NCI-H2107 (cell line): ENCODE measurements around the gene MYLK.

Experiments
- DNase-seq: peaks from one replicate; lab custom pipeline; 2025; lab: John Stamatoyannopoulos, UW

The MYLK gene

DNA sequence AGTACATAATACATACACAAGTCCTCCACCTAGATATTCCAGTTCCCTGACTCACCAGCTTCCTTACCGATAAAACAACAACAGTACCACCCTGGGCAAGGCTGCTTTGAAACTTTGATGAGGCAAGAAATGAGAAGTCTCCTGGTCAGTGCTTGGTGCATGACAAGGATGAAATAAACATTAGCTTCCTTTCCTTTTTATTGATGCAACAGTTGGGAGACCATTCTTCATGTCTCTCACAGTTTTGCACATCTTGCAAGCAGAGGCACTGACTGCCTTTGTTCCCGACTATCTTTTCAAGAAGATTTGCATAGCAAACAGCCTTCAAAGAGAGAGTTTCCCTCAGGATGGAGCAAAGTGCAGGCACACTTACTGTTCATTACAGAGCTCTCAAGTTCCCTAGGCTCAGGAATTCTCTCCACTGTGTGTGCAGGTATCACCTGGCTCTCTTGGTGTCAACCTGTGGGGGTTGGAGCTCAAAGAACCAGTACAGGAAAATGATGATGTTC is 65.2 kb downstream of the MYLK start:
- DNase-seq: no peak

GRCh38 chr3:123818324-123818920 is 65.7 kb downstream of the MYLK start:
- DNase-seq: no peak

GRCh38 chr3:123817413-123817812 is 66.7 kb downstream of the MYLK start:
- no peak for DNase-seq

- no peak for DNase-seq
Measured at GRCh38 chr3:123816673-123817207, 67.4 kb downstream of the MYLK start.

- DNase-seq: no peak
Measured at GRCh38 chr3:123815981-123816380, 68.2 kb downstream of the MYLK start.

DNA sequence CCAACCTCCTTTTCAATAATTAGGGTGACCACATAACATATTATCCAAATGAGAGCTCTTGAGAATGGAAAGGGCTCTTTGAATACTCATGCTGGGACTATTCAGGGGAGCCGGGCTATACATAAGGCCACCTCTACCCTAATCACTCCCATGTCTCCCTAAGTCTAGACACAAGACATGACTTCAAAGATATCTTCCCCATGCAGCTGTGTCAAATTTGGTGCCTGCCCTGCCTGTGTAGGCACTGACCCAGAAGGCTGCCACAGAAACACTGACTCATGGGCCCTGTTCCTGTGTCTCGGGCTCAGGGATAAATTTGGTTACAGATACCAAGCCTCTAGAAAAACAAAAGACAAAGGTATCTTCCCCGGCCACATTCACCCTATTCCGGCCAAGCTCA is 70.3 kb downstream of the MYLK start:
- no peak for DNase-seq

DNA sequence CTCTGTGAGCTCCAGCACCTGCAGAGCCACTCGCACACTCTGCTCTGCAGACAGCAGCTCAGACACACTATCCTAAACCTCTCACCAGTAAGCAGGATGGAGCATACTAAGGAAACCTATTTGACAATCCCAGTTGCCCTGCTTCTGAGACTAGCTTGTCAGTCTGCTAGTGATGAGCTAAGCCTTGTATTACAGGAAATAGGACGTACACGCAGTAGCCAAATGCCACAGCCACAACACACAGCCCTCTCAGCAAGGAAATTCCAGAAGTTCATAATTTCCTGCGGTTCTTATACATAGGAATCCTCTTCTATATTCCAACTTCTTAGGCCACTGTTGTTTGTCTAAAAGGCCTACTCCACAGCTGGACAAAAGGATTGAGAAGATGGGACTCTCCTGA is 74.5 kb downstream of the MYLK start:
- DNase-seq: no peak

DNA sequence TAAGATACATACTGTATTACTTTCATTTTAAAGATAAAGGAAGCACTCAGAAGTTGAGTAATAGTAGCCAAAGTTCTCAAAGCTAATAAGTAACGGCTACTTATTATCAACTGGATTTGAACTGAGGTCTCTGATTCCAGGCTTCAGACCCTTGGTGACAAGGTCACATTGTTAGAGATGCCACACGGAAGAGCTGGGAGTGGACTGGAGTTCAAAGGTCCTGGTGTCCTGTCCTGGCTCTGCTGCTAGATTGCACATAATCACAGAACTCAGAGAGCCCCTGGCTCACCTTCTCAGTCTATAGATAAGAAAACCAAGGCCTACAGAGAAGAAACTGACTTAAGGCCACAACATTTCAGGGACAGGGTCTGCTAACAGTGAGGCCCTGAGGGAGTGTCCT is 75.3 kb downstream of the MYLK start:
- no peak for DNase-seq

- no peak for DNase-seq
Measured at GRCh38 chr3:123807820-123808219, 76.3 kb downstream of the MYLK start.

DNA sequence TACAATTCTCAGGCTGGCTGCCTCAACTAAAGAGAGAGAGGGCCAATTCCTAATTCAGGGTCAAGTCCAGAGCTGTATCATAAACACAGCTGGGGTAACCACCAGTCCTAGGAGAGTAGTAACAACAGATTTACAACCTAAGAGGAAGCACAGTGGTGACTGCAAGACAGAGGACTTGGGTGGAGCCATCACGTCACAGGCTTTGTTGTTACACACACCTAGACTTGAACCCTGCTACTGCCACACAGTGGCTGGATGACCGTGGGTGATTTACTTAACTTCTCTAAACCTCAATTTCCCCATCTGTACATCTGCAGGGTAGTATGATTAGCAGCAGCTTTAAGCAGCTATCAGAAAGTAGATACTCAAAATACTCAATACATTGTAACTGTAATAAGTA is 78.6 kb downstream of the MYLK start:
- DNase-seq: no peak

DNA sequence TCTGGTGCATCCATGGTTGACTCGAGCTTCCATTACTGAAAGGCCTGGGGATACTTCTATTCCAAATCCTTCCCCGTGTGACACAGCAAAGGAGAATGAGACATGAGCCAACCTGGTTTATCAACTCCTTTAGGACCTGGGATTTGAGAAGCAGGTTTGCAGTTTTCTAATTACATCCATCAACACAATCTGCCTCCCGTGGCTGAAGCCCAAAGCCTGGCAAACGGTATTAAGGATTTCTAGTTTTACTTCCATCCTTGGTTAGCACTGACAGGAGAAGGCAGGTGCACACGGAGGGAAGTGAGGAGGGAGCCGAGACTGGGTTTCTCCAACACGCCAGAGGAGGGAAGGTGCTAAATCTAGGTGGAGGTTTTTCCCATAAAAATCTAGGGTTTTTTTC is 79.0 kb downstream of the MYLK start:
- DNase-seq: no peak

GRCh38 chr3:123804676-123805075 is 79.5 kb downstream of the MYLK start:
- no peak for DNase-seq

- no peak for DNase-seq
Measured at GRCh38 chr3:123803521-123803920, 80.6 kb downstream of the MYLK start.

GRCh38 chr3:123802007-123802625 is 82.0 kb downstream of the MYLK start:
- DNase-seq: no peak

DNA sequence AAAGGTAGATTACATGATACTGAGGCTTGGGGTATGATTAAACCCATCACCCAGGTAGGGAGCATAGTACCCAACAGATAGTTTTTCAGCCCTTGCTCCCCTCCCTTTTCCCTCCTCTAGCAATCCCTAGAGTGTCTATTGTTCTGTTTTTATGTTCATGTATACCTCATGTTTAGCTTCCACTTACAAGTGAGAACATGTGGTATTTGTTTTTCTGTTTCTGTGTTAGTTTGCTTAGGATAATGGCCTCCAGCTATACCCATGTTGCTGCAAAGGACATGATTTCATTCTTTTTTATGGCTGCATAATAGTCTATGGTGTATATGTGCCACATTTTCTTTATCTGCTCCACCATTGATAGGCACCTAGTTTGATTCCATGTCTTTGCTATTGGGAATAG is 82.7 kb downstream of the MYLK start:
- no peak for DNase-seq

DNA sequence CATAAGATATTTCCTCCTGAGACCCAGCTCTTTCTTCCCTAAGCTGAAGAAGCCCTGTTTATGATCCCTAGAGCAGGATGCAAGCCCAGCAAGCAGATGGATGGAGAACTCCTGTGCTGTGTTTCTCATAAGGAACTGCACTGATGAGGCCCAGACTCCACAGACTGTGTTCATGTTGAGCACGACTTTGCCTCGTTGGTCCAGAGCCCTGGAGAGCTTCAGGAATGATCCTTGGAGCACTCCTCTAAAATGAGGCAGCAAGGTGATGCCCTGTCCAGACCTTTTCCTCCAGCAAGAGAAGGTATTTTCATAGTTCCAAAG is 83.8 kb downstream of the MYLK start:
- no peak for DNase-seq

DNA sequence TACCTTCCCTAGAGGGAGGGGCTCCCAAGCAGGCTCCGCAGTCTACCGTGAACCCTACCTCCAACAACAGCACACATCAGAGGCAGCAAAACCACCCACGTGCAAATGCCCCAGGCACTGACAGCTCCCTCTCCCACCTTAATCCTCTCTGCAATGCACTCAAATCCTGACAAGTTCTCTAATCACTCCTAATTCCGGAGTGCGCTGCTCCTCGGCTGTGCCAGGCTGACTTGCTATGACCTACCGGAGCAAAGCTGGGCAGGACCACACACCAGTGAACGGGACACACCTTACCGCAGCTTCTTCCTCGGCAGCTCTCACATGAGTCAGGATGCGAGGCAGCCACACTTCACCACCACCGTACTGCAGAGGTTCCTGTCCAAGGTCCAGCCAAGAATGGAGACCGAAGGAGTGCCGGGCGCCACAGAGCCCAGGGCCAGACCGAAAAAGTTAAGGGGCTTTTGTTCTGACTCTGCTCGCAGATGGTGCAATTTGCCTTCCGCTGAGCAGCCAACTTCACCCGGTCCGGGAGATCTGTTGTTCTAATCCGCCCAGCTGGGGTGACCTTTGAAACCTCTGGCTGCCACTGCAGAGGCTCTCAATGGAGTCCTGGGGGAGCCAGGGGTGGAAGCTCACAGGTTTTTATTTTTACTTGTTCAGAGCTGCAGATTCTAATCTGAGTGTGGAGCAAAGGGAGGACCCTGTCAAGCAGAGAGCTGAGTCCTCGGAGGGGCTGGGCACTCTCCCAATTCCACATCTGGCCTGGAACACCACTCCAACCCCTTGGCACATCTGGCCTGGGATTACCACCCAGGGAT is 84.4 kb downstream of the MYLK start:
- no peak for DNase-seq

DNA sequence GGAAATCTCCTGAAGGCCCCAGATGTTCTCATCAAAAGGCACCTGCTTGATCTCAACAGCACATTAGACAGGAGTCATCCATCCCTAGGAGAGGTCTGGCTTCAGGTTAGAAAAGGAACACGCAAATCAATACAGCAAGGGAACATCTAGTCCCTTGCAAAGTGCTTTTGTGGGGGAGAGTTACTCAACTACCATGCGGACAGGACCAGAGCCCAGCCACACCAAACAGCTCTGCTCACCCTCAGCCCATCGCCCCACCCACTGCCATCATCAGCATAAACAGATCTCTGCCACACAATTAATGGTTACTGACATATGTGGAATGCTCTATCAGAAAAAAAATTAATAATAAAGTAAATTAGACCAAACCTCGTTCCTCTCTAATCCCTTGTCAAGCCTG is 85.6 kb downstream of the MYLK start:
- no peak for DNase-seq

DNA sequence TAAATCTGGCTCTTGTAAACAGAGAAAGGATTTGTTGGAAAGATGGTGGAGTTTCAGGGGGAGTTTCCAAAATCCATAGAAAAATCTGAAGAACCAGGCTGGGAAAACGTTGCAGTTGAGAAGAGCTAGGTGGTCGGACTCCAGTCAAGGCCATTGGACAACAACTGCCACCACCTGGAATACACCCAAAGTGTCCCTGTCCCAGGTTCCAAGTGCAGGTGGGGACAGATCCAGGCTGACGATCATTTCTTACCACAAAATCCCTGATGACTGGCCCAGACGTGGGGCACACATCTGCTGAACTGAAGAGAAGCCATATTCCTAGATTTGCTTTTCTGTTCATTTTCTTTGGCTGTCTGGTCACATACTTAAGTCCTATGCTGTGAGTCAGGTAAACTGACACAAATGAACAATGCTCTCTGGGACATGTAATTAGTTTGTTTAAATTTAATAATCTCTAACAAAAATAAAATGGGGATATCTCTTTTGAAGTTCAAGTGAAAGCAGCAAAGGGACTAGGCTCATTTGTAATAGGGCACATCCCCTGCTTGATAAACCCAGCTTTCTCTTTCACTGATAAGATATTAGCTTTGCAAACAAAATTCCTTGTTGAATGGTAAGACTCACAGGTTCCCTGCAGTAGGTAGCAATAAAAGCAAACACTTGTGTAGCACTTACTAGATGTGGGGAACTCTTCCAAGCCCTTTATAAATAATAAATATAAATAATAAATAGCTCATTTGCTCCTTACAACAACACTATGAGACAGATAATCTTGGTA is 88.5 kb downstream of the MYLK start:
- no peak for DNase-seq

DNA sequence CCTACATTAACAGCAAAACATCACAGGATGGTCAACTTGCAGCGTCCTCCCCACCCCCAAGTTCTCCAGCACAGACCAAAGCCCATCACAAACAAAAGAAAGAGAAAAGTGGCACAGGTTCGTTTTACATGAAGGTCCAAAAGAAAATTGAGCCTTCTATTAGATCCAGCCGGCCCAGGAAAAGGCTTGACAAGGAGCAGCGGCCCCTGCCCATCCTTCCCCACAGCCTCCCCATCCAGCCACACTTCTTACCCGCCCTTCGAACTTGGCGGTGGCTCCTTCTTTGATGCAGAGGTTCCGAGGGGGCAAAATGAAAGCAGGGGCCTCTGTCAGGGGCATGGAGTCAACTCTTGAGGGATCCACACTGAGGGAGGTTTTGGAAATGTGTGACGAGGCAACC is 90.7 kb downstream of the MYLK start:
- no peak for DNase-seq

DNA sequence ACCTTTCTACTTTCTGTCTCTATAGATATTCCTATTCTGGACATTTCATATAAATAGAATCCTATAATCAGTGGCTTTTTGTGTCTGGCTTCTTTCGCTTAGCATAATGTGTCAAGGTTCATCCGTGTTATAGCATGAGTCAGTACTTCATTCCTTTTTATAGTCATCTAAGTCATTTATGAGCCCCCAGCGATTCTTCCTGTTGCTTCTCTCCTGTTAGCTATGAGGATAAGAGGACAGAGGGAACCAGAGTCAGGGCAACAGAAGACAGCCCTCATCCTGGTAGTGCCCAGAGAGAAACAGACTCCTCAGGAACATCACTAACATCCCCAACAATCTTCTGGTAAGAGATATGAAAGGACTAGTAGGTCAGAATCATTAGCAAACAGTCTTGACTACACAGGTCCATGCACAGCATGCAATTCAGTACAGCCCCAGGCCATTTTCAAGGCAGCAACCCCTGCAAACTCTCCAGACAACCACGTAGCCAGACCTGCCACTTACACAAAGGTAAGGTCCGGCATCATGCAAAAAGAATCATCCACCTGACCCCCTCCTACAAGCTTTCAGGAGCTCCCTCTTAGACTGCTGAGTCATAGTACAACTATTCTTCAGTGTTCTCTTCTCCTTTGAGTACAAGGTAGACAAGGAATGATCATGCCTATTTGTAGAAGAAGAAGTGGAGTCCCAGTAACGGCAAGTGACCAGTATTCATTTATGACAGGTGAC is 91.5 kb downstream of the MYLK start:
- DNase-seq: no peak

GRCh38 chr3:123791898-123792297 is 92.2 kb downstream of the MYLK start:
- no peak for DNase-seq
